Thyroid gland (tissue), 4 donors: ENCODE measurements around the gene SLC24A1. TPM values are rescaled to one million over a fixed set of nuclear protein-coding genes. Genes with fewer than 3 reads are reported as not detected.

Source experiments
- DNase-seq, 2 donors: peaks; one replicate each; pipeline ENCODE4 v3.0.0-alpha.2; 2019
- H3K27ac ChIP-seq, 3 donors: fragments of 200-600 bp; sonication (generic); 1 replicate in 2 of 3; 2 replicates in 1 of 3; pipeline ENCODE4 v1.5.1; 2016 to 2019; ENCODE audit warnings: mild to moderate bottlenecking in 1 of 3, moderate library complexity in 1 of 3
- H3K27me3 ChIP-seq: fragments of 200-600 bp; sonication (generic); one replicate; pipeline ENCODE4 v1.5.1; 2019
- H3K36me3 ChIP-seq, 2 donors: fragments of 200-600 bp; sonication (generic); one replicate each; pipeline ENCODE4 v1.5.1; 2016 to 2019
- H3K4me1 ChIP-seq, 2 donors: fragments of 200-600 bp; sonication (generic); one replicate each; pipeline ENCODE4 v1.5.1; 2017 to 2019
- H3K4me3 ChIP-seq, 3 donors: fragments of 200-600 bp; sonication (generic); replicated peaks in 1 of 3; 1 replicate in 2 of 3; 2 replicates in 1 of 3; pipeline ENCODE4 v1.5.1; 2016; ENCODE audit warnings: mild to moderate bottlenecking in 1 of 3
- H3K9me3 ChIP-seq: fragments of 200-600 bp; sonication (generic); one replicate; pipeline ENCODE4 v1.5.1; 2017
- CTCF ChIP-seq, 6 experiments: fragments of 200-600 bp in 3 of 6; fragments of 450-650 bp in 3 of 6; sonication (generic) in 3 of 6; IDR thresholded peaks; one replicate each; pipeline ENCODE4 v1.5.1; 2016 to 2019; ENCODE audit warnings: antibody characterized with exemption in 6 of 6, mild to moderate bottlenecking in 2 of 6, inconsistent platforms in 1 of 6, moderate library complexity in 1 of 6
- POLR2A ChIP-seq, 2 donors: fragments of 450-650 bp; IDR thresholded peaks; one replicate each; pipeline ENCODE4 v1.6.1; 2017; ENCODE audit warnings: antibody characterized with exemption in 2 of 2, mild to moderate bottlenecking in 2 of 2, moderate library complexity in 1 of 2
- WGBS, 2 donors: methylation state at CpG; one replicate each; pipeline ENCODE4 v1.1.5; 2017; 5-methylcytosine and 5-hydroxymethylcytosine counted together
- intact Hi-C: fragments of 100-400 bp; cut with DNase I; formaldehyde crosslinking; loops from one replicate; pipeline ENCODE4 v1.15.1; 2023
- total RNA-seq, 4 donors: library from RNA; depleted of rRNA; stranded (reverse); fragments of >200 nt; gene quantifications; one replicate each; pipeline ENCODE4 v1.2.3, GENCODE V29; 2016

The SLC24A1 gene
- total RNA-seq, 4 donors from 2014 or later = 10.6 to 23.5 (median 13.0) TPM

DNA sequence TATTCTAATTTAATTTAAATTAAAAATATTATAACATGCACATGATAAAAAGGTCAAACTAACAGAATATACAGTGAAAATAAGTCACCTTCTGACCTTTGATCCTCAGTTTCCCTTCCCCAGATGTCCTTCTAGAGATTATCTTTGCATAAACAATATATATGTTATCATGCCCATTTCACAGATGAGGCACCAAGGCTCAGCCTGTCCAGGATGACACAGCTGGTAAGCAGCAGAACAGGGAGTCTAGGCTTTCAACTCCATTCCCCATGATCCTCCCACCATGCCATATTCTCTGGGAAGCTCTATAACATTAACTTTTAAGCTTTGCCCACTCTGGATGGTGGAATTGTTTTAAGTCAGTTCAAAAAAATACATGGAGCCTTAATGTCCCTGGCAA lies 1.4 kb downstream of the SLC24A1 start:
- Histone ChIP-seq H3K36me3 (peaks cover 6 to 11% of the 10 kb centered on the region in 2 donors), H3K4me3 (no peak overlapping the region), H3K27ac (no peak overlapping the region), H3K27me3 (no peaks in the 10 kb centered on the region), H3K4me1 (no peaks in the 10 kb centered on the region), H3K9me3 (no peaks in the 10 kb centered on the region)
- no peak for DNase-seq
- intact Hi-C loops = no loop called here
- TF ChIP-seq POLR2A (IDR thresholded peaks at IDR 0.05) (no peak), CTCF (IDR thresholded peaks at IDR 0.05) (no peak)

DNA sequence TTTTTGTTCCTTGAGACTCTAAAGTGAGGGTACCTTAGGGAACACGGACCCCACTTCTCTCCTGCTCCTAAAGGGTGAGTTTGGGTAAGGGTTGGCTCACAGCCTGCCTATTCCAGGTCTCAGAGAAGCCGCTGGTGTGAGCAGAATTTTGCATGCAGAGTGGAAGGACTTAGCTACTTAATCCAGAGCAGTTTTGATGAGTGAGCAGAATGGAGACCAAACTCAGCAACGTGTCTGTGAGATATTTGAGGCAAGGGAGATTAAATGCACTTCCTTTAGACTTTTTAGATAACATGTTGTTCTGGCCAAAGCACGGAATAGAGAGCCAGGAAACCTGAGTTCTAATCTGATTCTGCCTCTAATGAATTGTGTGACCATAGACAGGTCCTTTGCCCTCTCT lies 5.1 kb downstream of the SLC24A1 start:
- Histone ChIP-seq H3K9me3 (no peaks in the 10 kb centered on the region), H3K27ac (no peak overlapping the region), H3K36me3 (peaks cover 6 to 11% of the 10 kb centered on the region in 2 donors), H3K4me1 (no peaks in the 10 kb centered on the region), H3K27me3 (no peaks in the 10 kb centered on the region), H3K4me3 (no peak overlapping the region)
- WGBS, 2 donors = 78 to 82% methylated on average over 4 of the region's 4 CpGs
- TF ChIP-seq CTCF (IDR thresholded peaks at IDR 0.05) = no peak
- TF ChIP-seq POLR2A (IDR thresholded peaks at IDR 0.05) = no peak
- no peak for DNase-seq
- intact Hi-C loops = no loop called here

- Histone ChIP-seq H3K9me3 (no peaks in the 10 kb centered on the region), H3K27ac (no peak overlapping the region), H3K36me3 (peaks cover 0 to 4% of the 10 kb centered on the region in 2 donors), H3K4me1 (no peaks in the 10 kb centered on the region), H3K27me3 (no peaks in the 10 kb centered on the region), H3K4me3 (no peak overlapping the region)
- WGBS, 2 donors = 95 to 96% methylated on average over 3 of the region's 3 CpGs
- TF ChIP-seq CTCF (IDR thresholded peaks at IDR 0.05) (no peak), POLR2A (IDR thresholded peaks at IDR 0.05) (no peak)
- intact Hi-C loops = no loop called here
- DNase-seq = no peak
Measured at GRCh38 chr15:65629548-65629947, 7.8 kb downstream of the SLC24A1 start.

- intact Hi-C loops = loop anchor here (10.0 kb wide), 1 partner anchor 194 kb away; no protein-coding TSS in a partner anchor
- Histone ChIP-seq H3K9me3 (no peaks in the 10 kb centered on the region), H3K27ac (no peak overlapping the region), H3K27me3 (no peaks in the 10 kb centered on the region), H3K4me3 (no peak overlapping the region), H3K4me1 (no peaks in the 10 kb centered on the region), H3K36me3 (no peaks in the 10 kb centered on the region)
- 84 to 99% methylated on average over 5 of the region's 5 CpGs for WGBS, 2 donors
- DNase-seq = no peak
- TF ChIP-seq POLR2A (IDR thresholded peaks at IDR 0.05) (no peak), CTCF (IDR thresholded peaks at IDR 0.05) (no peak)
Measured at GRCh38 chr15:65630760-65631159, 9.0 kb downstream of the SLC24A1 start.

DNA sequence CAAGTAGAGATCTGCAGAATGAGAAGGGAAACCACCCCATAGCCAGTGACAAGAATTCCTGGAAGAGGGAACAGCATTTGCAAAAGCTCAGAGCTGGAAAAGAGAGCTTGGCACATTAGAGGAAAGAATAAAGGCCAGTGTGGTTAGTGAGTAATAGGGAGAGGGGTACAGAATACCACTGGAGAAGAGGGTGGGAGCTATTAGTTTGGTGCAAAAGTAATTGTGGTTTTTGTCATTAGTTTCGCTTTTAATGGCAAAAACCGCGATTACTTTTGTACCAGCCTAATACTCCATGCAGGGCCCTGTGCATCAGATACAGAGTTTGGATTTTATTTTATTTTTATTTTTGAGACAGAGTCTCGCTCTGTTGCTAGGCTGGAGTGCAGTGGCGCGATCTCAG lies 9.8 kb downstream of the SLC24A1 start:
- intact Hi-C loops = loop anchor here (10.0 kb wide), 1 partner anchor 193 kb away; no protein-coding TSS in a partner anchor
- H3K4me3 ChIP-seq = no peak overlapping the region
- WGBS, 2 donors = 93 to 94% methylated on average over 6 of the region's 6 CpGs
- no peak for DNase-seq
- H3K9me3 ChIP-seq = no peaks in the 10 kb centered on the region
- no peaks in the 10 kb centered on the region for H3K36me3 ChIP-seq
- no peak overlapping the region for H3K27ac ChIP-seq
- TF ChIP-seq POLR2A (IDR thresholded peaks at IDR 0.05) (no peak), CTCF (IDR thresholded peaks at IDR 0.05) (no peak)
- no peaks in the 10 kb centered on the region for H3K27me3 ChIP-seq
- no peaks in the 10 kb centered on the region for H3K4me1 ChIP-seq
